Measurements from ENCODE around the gene SOD1. TPM values are rescaled to one million over a fixed set of nuclear protein-coding genes. Genes with fewer than 3 reads are reported as not detected.

The SOD1 gene
- polyA plus RNA-seq, 1 donor from 2014 or later: 449 TPM

DNA sequence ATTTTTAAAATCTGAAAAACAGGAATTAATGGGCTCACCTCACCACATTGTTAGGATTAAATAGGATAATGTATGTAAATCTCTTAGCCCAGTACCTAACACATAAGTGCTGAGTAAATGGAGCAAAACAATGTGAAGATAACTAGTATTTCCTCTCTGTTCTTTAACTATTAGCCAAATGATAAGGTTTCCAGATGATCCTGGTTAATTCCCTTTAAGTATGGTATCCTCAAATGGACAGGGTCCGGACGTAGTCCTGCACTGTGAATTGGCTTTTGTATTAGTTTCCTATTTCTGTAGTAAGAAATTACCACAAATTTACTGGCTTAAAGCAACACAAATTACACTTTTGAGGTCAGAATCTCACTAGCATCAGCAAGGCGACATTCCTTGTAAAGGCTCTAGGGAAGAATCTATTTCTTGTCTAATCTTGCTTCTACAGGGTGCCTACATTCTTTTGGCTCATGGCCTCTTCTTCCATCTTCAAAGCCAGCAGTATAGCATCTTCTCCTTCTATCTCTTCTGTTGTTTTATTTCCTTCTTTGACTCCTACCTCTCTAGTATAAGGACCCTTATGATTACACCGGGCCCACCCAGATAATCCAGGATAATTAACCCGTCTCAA is 55.4 kb downstream of the SOD1 start:
- H3K27ac ChIP-seq (ENCODE audit: low read length): no peak overlapping the region

GRCh38 chr21:31716106-31716505 is 56.6 kb downstream of the SOD1 start:
- Histone ChIP-seq H3K27ac (ENCODE audit: low read length) (no peak overlapping the region), H3K4me3 (ENCODE audit: low read length) (no peak overlapping the region), H3K79me2 (replicated peaks; ENCODE audit: insufficient read depth, low read length) (peaks cover 84% of the 10 kb centered on the region), H3K9me3 (ENCODE audit: low read length) (no peaks in the 10 kb centered on the region), H3K27me3 (ENCODE audit: insufficient read depth, low read depth, low read length) (no peaks in the 10 kb centered on the region), H3K4me2 (ENCODE audit: low read length) (no peak overlapping the region), H3K9ac (ENCODE audit: low read length) (no peak overlapping the region), H3F3A (ENCODE audit: insufficient read depth, low read length, poor library complexity, severe bottlenecking) (no peaks in the 10 kb centered on the region), H2AFZ (ENCODE audit: low read depth, low read length) (no peak overlapping the region), H3K36me3 (ENCODE audit: insufficient read depth, low read length) (no peaks in the 10 kb centered on the region), H3K9me2 (ENCODE audit: insufficient read depth, low read length) (no peaks in the 10 kb centered on the region), H4K20me1 (ENCODE audit: insufficient read depth) (no peaks in the 10 kb centered on the region)
- no peak for TF ChIP-seq EZH2 (IDR thresholded peaks at IDR 0.05; ENCODE audit: borderline replicate concordance, insufficient read depth, low read length, poor library complexity, severe bottlenecking)
- no peak for TF ChIP-seq CTCF (IDR thresholded peaks at IDR 0.05; ENCODE audit: poor library complexity, severe bottlenecking)
- no peak for TF ChIP-seq POLR2AphosphoS5 (IDR thresholded peaks at IDR 0.05)
- TF ChIP-seq SMC3 (conservative IDR thresholded peaks at IDR 0.05; ENCODE audit: poor library complexity): no peak
- TF ChIP-seq REST (IDR thresholded peaks at IDR 0.05; ENCODE audit: borderline replicate concordance): no peak
- no peak for TF ChIP-seq TAF1 (IDR thresholded peaks at IDR 0.05; ENCODE audit: low read depth)

More for the DNA sequence above, 55.4 kb downstream of the SOD1 start:
- Histone ChIP-seq H3F3A (ENCODE audit: insufficient read depth, low read length, poor library complexity, severe bottlenecking) (no peaks in the 10 kb centered on the region), H3K36me3 (ENCODE audit: insufficient read depth, low read length) (no peaks in the 10 kb centered on the region), H2AFZ (ENCODE audit: low read depth, low read length) (no peak overlapping the region), H3K9me3 (ENCODE audit: low read length) (no peaks in the 10 kb centered on the region), H3K4me3 (ENCODE audit: low read length) (no peak overlapping the region), H4K20me1 (ENCODE audit: insufficient read depth) (no peaks in the 10 kb centered on the region), H3K79me2 (replicated peaks; ENCODE audit: insufficient read depth, low read length) (peaks cover 84% of the 10 kb centered on the region), H3K4me2 (ENCODE audit: low read length) (no peak overlapping the region), H3K27me3 (ENCODE audit: insufficient read depth, low read depth, low read length) (no peaks in the 10 kb centered on the region), H3K9ac (ENCODE audit: low read length) (no peak overlapping the region), H3K9me2 (ENCODE audit: insufficient read depth, low read length) (no peaks in the 10 kb centered on the region)
- TF ChIP-seq POLR2AphosphoS5 (IDR thresholded peaks at IDR 0.05) (no peak), EP300 (conservative IDR thresholded peaks at IDR 0.05; ENCODE audit: poor library complexity, severe bottlenecking) (no peak), SMC3 (conservative IDR thresholded peaks at IDR 0.05; ENCODE audit: poor library complexity) (no peak), CTCF (IDR thresholded peaks at IDR 0.05; ENCODE audit: poor library complexity, severe bottlenecking) (no peak), REST (IDR thresholded peaks at IDR 0.05; ENCODE audit: borderline replicate concordance) (no peak), MXI1 (conservative IDR thresholded peaks at IDR 0.05; ENCODE audit: poor library complexity, severe bottlenecking) (no peak), TAF1 (IDR thresholded peaks at IDR 0.05; ENCODE audit: low read depth) (no peak), EZH2 (IDR thresholded peaks at IDR 0.05; ENCODE audit: borderline replicate concordance, insufficient read depth, low read length, poor library complexity, severe bottlenecking) (no peak)
